Activated CD4-positive, alpha-beta T cell treated with anti-CD3 and anti-CD28 coated beads for 1 hour (primary cell): Measurements from ENCODE around the gene RIC8B.

ENCODE experiments used
- DNase-seq: peaks from one replicate; pipeline ENCODE4 v3.0.0-alpha.2; 2020

Gene RIC8B

DNA sequence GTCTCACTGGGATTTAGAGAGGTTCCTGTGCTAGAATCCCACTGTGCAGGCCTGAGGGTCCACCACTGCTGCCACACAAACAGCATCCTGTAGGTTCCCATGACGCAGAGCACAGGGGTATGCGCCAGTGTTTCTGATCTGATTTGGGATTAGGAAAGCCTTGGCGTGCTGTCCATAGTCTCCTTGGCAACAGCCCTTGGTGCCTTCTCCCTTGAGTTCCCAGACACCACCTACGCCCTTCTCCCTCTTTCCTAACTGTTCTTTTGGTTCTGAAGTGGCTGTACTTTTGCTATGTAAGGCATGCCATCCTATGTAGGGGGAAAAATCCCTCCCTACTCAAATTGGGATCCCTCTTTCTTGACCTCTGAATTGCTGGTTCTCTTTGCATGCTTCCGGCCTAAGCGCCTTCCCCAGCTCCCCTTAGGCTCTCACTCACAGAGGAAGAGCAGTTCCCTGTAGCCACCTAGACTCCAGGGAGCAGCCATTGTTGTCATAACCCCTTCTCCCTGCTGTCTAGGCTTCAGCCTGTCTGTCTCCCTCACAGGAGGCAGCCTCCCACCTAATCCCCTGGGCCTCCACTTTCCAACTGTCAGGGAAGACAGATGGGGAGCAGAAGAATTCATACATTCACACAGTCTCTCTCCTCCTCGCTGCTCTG is 14.8 kb upstream of the RIC8B start:
- DNase-seq: no peak

DNA sequence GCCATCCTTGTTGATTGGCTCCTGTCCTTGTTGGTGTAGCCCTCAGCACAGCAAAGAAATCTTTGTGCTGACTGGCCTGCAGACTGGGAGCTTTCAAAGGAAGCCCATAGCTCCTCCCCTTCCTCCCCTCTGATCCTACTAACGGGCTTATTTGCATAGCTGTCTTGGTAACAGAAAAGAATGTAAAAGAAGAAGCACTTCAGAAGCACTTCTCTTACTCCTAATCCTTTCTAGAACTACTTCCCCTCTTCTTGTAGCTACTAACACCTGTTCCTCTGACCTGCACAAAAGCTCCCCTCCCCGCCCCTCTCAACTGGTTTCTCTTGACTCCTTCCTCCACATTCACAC is 14.3 kb upstream of the RIC8B start:
- no peak for DNase-seq

DNA sequence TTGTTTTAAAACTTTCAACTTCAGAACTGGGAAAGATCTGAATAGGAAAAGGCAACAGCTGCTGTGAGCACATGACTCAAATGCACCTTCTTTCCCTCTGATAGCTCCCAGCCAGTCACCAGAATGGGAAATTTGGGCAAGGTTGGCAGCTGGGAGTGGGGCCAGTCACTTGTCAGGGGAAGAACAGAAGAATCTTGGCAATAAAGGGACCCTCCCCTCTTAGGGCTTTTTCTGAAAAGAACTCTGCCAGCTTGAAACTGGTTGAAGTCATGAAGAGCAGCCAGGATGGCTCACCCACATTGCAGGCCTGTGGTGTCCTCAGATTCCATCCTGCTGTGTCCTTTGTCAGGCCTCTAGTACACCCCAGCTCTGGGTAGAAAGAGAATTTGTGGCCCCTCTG is 10.3 kb upstream of the RIC8B start:
- DNase-seq: no peak

DNA sequence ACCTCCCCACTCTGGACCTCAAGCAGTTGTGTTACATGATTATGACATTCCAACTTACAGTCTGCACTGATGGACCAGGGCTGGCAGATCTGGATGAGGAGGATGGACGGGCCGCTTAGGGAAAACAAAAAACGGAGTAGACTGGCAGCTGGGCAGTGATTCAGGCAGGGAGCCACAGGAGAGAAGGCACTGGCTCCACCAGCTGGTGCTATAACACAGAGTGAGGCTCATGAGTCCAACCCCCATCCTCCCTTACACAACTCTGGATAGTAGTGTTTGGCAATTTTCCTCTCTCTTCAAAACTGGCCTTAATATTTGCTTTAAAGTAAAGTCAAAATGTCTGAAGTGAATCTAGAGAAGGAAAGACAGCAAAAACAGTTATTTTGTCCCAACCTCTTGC is 9.7 kb upstream of the RIC8B start:
- no peak for DNase-seq

- DNase-seq: no peak
Observed at GRCh38 chr12:106766393-106766826, 8.1 kb upstream of the RIC8B start.

DNA sequence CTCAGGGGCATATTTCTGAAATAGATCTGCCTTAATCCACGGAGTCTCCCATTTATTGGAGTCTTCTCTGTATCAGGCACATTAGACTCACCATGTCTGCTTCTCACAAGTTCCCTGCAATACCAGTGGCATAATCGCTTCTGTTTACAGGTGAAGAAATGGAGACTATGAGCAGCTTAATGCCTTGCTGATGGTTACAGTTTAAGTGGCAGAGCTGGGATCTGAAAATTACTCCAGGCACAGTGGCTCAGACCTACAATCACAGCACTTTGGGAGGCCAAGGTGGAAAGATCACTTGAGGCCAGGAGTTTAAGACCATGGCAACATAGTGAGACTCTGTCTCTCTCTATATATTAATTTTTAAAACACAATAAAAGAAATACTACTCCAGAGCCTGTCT is 7.3 kb upstream of the RIC8B start:
- no peak for DNase-seq

DNA sequence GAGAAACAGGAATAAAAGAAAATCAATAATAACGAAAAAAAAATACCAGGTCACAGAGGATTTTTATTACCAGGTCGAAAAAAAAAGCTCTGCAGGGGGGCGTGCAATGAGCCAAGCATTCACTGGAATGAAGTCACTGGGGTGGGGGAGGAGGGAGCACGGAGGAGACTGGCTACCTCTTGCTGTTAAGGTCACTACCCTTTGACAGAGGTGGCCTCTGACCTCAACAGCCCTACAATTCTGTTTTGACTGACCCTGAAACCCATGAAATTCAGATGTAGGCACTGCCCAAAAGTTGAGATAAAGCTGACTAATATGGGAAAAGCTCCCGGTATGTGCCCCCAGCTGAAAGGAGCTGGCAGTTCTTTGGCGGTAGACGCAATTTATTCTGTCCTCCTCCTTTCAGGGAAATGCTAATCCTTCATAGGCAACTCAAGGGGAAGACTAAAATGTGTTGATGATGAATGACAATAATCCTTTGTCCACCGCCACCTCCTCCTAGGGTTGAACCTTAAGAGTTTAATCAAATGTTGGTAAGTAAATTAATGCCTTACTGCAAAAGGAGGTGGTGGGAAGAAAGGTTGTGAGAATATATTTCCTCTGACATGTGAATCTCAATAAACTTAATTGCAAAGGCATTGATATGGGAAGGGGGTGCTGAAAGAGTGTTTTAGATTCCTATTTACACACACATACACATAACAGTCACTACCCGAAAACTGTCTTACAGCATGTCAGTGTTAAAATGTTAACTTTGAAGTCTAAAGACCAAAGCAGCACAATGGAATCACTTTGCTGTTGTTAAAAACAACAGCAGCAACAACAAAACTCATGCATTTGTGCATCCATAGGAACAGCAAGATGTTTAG is 6.3 kb upstream of the RIC8B start:
- DNase-seq: no peak

GRCh38 chr12:106769078-106769477 is 5.4 kb upstream of the RIC8B start:
- no peak for DNase-seq

DNA sequence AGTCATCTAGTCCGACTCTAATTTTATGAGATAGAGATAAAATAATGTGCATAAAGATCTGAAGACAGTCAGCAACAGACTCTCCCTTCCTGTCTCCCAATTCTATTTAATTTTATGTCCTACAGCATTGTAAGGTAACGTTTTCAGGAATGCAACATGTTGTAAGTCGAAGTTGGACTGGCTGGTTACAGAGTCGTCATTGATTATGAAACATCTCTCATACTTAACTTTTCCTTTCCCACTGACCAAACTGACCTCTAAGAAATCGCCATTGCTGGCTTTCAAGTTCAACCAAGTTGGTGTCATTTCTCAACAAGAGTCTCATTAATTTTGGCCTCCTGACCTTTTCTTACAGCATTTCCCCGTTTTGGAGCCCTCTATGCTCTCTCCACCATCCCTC is 4.9 kb upstream of the RIC8B start:
- no peak for DNase-seq

- no peak for DNase-seq
Observed at GRCh38 chr12:106771425-106771824, 3.1 kb upstream of the RIC8B start.

DNA sequence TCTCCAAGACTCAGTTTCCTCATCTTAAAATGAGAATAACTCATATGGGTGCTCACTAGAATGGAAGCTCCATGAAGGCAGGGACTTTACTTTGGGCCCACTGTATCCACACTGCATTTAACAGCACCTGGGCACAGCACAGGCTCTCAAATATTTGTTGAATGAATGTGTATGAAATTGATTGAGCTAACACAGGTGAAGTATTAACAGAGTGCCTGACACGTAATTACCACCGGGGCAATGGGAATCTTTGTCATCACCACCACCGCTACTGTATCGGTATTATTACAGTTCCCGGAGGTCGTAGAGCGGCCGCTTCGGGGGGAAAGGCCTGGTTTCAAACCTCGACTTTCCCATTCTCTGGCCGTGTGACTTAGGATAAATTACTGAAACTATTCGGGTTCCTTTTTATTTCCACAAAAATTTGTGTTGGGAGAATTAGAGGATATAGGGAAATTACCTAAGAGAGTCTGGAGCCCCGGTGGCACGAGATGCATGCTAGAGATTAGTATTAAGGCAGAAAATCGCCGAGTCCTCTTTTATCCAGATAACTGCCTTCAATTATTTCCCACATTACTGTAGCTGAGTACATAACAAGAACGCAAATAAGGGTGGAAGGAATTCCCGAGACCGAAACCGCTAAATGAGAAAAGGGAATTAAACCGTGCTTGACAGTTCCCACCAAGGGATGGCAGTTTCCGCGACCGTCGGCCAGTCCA is 1.0 kb upstream of the RIC8B start:
- no peak for DNase-seq

DNA sequence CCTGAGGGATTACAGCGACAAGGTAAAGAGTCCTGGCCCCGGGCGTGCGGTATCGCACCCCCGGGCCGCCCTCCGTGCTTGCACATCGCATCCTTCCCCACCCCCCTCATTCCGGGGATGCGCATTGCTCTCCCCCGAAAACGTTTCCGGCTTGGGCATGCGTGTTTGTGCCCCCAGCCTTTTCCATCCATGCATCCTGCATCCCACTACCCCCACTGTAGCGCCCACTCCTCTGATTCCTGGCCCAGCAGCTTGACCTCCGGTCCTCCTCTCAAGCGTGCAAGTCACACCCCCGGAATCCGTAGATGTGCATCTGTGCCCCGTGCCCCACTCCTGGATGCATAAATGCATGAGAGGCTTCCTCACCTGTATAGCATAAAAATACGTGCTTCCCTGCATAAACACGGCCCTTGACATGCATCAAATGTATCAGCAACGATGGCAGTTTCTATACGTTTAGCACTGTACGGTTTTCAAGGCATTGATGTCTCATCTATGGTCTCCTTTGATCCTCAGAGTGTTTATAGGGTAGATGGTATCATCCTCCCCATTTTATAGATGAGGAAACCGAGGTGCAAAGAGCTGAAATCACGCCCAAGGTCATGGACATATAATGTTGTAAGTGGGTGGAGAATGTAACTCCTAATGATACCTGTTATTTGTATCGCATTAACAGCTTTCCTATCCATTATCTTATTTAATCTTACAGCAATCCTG is 484 bp downstream of the RIC8B start:
- no peak for DNase-seq

DNA sequence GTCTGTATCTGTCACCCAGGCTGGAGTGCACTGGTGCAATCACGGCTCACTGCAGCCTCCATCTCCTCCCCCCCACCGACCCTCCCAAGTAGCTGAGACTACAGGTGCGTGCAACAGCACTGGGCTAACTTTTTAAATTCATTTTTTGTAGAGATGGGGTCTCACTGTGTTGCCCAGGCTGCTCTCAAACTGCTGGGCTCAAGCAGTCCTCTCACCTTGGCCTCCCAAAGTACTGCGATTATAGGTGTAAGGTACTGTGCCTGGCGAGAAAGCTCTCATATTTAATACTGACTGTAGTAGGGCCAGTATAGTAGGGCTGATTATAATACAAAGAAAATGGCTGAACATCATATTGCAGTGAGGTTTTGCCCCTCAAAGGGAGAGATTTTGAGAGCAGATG is 2.4 kb downstream of the RIC8B start:
- DNase-seq: no peak

DNA sequence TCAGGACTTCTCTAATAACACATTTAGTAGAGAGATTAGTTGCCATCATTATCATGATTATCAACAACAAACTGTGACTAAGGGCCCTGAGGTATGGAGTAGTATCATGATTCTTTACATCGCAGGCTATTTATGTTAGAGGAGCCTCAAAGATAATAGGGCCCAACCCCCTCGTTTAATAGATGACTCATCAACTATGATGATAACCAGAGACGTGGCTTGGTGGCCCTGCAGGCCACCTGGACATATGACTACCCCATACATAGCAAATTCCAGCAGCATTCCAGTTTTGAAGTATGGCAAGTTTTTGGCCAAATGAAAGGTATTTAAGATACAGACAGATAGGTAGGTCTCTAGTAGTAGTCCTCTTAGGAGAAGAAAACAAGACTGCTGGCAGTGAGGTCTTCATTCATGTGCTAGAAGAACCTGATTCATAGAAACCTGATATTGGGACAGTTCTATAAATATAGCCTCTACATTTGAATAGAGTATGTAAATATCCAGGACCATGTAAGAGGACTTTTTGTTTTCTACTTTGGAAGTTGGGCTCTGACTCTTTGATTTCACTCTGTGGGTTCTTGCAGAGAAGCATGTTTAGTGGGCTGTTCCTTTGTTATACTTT is 5.6 kb downstream of the RIC8B start:
- no peak for DNase-seq

DNA sequence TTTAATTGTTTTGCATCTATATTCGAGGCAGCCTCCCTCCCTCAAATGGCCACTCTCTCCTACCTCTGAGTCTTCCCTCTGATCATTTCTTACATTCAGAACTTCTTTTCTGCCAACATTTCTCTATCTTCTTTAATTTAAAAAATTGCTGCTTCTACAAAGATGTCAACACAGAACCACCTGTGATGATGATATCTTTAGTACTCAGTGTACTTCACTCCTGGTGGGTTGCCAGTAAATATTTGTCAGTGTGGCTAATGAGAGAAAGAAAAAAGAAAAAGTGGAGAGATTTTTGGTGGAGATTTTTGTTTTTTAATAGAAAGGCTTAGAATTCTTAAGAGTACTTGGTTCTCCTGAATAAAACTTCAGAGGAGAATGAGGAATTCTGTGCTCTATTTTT is 8.1 kb downstream of the RIC8B start:
- no peak for DNase-seq

GRCh38 chr12:106783515-106783914 is 9.0 kb downstream of the RIC8B start:
- no peak for DNase-seq

- DNase-seq: no peak
Observed at GRCh38 chr12:106790020-106790419, 15.5 kb downstream of the RIC8B start.

- no peak for DNase-seq
Observed at GRCh38 chr12:106791531-106791930, 17.0 kb downstream of the RIC8B start.

- no peak for DNase-seq
Observed at GRCh38 chr12:106794369-106794768, 19.9 kb downstream of the RIC8B start.

DNA sequence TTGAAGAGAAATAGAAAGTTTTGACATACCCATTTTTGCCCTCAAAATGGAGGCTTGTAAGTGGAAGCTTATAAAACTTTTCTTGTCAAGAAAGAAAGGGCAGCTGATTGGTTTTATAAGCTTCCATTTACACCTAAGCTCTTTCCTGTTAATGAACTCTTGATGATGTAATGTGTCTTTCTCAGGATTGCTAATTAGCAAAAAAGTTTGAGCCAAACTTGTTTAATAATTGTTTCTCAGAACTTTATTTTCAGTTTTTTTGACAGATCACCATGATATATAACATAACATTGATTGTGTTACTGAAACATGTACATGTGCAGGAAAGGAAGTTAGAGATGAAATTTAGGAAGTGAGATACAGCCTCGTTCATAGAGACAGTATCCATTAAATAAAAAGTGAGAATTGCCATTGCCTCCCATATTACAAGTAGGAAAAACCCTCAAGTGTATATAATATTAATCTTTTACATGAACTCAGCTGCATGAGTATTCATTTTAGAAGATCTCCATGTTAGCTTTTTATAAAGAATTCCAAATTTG is 26.8 kb downstream of the RIC8B start:
- DNase-seq: no peak

DNA sequence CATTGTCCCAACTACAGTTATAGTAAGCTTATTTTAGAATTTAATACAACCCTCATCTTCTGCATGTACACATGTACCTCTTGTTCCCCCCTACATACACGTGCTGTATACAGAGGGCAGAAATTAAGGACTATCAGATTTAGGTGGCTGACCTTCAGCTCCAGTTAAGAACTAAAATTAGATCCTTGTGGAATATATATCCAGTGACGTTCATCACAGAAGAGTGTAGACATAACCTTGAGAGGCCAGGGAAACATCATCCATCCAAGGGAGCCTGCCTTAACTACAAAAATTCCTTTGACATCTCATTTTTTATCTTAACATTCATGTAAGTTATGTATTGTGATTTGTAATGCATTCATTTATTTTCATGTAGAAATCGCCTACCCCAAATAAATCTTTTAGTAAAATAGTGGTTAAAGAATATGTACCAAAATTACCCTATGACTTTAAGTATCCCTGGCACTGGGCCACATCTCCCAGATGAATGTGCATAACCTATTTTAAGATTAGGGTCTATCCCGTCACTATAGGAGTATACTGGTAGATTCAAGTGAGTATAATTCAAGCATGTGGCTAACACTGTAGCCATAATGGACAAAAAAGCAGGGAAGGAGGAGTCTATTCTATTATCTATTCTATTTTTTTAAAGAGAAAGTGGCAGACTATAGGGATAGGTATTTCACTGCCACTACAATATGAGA is 27.5 kb downstream of the RIC8B start:
- DNase-seq: no peak

- no peak for DNase-seq
Observed at GRCh38 chr12:106804668-106805067, 30.2 kb downstream of the RIC8B start.
